HG02938 (cell line): Measurements from ENCODE around the gene POLD1.

Source experiments
- ATAC-seq: cut with Tn5 transposase; IDR thresholded peaks from one replicate; pipeline ENCODE4 v1.9.1; 2021; ENCODE audit warnings: mild to moderate bottlenecking, moderate library complexity; ENCODE audit not compliant: unreplicated experiment

The POLD1 gene

DNA sequence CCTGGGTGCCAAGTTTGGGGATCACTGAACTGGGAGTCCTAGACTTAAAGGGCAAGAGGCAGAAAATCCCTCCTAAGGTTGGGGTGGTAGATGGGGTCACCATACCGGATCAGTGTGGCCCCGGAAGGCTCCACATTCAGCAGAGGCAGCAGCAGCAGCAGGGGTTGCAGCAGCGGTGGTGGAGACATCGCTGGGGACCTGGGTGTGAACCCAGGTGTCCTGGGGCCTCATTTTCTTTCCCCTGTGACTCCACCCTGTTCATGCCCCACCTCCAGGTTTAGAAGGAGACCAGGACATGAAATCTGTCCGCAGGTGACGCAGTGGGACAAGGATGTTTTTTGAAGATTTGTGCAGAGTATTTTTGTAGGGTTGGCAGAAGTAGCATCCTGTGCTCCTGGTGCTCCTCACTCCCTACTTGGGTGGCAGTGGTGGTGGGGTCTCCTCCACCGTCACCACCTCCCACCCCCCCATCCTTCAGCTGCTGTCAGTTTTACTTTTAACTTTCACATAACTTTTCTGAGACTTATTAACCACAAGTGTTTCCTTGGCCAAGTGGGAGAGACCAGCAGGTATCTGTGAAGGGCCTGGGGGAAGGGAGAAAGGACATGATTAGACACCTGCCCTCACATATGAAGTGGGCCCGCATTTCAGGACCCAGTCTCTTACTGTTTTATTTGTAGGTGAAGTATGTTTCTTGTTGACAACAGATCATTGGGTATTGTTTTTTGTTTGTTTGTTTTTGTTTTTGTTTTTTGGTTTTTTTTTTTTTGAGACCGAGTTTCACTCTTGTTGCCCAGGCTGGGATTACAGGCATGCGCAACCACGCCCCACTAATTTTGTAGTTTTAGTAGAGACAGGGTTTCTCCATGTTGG, 18.5 kb upstream of the POLD1 start, which contains the start of gene NAPSA:
TSS of gene NAPSA (minus strand) at position 206 of the 873 bp plus-strand sequence. CDS start at position 188, 18 bp downstream.
- no peak for ATAC-seq

DNA sequence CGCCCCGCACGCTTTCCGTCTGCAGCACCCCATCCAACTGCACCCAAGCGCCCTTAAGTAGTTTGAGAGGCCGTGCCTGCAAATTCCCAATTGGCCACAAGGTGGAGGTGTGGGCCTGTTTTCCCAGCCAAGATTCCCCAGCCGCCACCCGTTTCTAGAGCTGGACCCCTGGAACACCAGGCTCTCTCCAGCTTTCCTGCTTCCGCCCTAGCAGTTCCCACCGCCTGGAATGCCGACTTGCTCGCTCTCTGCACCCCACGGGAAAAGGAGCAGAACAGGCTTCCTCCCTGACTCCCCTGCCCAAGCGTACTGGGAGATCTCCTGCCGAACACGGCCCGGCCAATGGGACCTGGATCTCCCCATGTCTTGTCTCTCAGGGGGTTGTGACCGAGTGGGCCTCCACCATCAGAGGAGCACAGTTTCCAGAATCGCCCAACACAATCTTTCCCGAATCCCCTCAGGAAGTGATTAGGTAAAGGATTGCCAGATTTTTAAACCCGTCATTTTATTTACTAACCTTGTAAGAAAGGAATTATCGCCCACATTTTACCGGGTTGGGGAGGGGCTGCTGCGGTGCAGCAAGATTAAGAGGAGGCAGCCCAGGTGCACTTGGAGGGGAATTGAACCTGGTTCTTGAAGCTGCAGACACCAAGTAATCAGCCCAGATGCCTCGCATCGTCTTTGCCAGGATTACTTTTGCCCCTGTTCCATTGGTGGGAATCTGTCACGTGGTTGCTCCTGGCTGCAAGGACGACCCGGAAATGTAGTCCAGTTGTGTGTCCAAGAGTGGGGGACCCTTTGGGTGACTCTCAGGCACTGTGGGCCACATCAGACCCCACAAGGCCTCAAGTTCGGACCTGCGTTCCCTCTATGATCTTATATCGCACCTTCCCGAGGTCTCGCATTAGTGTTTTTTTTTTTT, 15.2 kb upstream of the POLD1 start:
- ATAC-seq: no peak

DNA sequence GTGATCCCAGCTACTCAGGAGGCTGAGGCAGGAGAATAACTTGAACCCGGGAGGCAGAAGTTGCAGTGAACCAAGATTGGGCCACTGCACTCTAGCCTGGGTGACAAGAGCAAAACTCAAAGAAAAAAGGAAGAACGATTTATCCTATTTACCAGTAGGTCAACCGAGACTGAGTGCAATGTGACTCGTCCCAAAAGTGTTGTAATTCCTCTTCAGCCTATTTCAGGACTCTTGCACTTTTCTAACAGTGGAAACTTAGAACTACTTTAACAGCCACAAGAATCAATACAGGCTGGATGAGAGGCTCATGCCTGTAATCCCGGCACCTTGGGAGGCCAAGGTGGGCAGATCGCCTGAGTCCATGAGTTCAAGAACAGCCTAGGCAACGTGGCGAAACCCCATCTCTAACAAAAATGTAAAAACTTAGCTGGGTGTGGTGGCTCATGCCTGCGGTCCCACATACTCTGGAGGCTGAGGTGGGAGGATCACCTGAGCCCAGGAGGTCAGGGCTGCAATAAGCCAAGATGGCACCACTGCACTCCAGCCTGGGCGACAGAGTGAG, 12.2 kb upstream of the POLD1 start:
- ATAC-seq: no peak

GRCh38 chr19:50376166-50377050, 7.7 kb upstream of the POLD1 start, which contains the start of gene NR1H2:
TSS of gene NR1H2 (plus strand) at chr19:50376457. CDS start at chr19:50377606, 1,149 bp downstream.
- ATAC-seq: peak; percentile 80

DNA sequence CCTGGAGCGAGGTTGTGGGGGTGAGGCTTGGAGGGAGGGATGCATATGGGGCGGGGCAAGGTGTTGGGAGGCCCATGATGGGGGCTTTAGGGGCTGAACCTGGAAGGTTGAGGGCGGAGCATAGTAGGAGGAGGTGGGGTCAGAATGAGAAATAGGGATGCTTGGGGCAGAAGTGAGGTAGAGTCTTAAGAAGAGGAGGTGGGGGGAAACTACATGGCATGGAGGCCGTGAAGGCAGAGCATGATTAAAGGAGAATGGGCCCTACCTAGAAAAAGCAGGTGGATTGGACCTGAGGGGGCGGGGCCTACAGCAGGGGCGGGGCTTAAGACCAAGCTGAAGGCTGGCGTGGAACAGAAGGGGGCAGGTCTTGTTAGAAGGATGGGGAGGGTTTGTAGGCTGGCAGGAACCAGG, 7.1 kb upstream of the POLD1 start:
- ATAC-seq: peak; percentile 12

GRCh38 chr19:50377517-50377916, 6.6 kb upstream of the POLD1 start:
- no peak for ATAC-seq

GRCh38 chr19:50378169-50378862, 5.8 kb upstream of the POLD1 start:
- ATAC-seq: no peak

DNA sequence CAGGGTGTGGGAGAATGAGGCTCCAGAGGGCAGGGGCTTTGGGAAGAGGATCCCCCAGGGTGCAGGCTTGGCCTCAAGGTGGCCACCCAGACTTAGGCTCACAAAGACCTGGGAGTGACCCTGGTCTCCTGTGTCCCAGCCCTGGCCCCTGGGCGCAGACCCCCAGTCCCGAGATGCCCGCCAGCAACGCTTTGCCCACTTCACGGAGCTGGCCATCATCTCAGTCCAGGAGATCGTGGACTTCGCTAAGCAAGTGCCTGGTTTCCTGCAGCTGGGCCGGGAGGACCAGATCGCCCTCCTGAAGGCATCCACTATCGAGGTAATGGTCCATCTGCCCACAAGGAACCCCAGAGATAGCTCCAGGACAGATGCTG, 5.3 kb upstream of the POLD1 start:
- ATAC-seq: no peak

- ATAC-seq: no peak
Measured at GRCh38 chr19:50379602-50380001, 4.5 kb upstream of the POLD1 start.

GRCh38 chr19:50380137-50380536, 4.0 kb upstream of the POLD1 start:
- ATAC-seq: no peak

- no peak for ATAC-seq
Measured at GRCh38 chr19:50380751-50381151, 3.4 kb upstream of the POLD1 start.

GRCh38 chr19:50381881-50382729, 2.0 kb upstream of the POLD1 start:
- ATAC-seq: no peak

GRCh38 chr19:50383001-50383851, 921 bp upstream of the POLD1 start:
- ATAC-seq: no peak

- ATAC-seq: no peak
Measured at GRCh38 chr19:50384685-50385535, 763 bp downstream of the POLD1 start.

DNA sequence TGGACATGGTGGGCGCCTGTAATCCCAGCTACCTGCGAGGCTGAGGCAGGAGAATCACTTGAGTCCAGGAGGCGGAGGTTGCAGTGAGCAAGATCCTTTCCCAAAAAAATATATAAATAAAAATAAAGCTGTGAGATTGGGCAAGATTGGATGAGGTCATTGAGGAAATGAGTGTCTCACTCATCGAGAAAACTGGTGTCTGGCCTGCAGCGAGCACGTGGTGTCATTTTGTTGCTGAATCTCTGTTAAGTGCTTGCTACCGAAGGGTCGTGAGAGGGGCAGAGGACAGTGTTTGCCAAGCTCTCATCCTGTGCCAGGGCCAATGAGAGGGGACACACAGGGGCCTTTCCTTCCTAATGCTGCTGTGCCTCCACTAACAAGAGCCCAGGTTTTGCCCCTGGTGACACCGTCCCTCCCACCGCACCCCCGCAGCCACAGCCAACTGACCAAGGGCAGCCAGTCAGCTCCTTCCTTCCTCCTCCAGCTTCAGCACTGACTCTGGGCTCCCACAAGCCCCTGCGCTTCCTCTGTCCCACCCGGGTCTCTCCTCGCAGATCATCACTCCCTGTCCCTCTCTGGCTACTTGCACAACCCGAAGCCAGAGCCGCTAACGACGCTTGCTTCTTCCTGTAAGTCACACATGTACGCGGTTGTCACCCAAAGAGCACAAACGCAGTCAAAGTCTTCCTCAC, 3.2 kb downstream of the POLD1 start:
- ATAC-seq: no peak

DNA sequence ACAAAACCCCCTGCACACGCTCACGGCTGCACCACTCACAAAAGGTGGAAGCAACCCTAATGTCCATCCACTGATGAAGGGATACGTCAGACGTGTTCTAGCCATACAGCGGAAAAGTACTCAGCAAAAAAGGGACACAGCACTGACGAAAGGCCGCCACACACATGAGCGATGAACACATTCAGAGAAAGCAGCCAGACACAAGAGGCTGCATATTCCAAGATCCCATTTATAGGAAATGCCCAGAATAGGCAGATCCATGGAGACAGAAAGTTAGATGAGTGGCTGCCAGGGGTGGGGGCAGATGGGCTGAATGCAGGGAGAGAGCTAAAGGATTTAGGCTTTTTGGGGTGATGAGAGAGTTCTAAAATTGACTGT, 3.7 kb downstream of the POLD1 start:
- no peak for ATAC-seq
